HG03520 (cell line): Measurements from ENCODE around the gene TMEM30A.

Experiments
- ATAC-seq: cut with Tn5 transposase; IDR thresholded peaks from one replicate; pipeline ENCODE4 v1.9.1; 2021; ENCODE audit warnings: mild to moderate bottlenecking, moderate library complexity; ENCODE audit not compliant: unreplicated experiment

Gene TMEM30A

GRCh38 chr6:75220357-75220756 is 64.2 kb downstream of the TMEM30A start:
- no peak for ATAC-seq

DNA sequence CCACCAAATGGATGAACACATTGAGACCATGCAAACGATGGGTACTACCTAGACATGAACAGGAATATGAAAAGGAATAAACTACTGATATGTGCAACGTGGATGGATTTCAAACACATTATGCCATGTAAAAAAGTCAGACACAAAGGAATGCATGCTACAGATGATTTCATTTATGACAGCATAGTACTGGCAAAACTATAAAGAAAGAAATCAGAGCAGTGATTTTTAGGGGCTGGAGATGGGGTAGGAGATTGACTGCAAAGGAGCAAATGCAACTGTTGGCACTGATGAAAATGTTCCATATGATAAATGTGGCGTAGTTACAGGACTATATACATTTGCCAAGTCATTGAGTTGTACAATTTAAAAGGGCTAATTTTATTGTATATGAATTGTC is 65.3 kb downstream of the TMEM30A start:
- ATAC-seq: no peak

DNA sequence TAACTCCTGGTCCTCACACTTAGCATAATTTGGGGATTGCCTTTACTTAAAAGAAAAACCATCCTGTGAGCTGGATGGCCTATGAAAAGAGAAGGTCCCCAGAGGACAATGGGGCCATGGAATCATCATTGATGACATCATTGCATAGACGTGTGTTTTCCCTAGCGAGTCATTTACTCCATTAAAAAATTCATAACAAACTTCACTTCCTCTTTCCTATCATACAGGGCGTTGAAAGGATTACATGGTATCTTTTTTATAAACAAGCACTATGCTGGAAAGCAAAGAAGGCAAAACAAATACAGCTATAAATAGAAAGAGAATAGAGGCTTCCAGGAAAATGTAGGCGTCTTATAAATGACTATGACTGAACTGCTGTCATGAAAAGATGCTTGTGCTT is 67.4 kb downstream of the TMEM30A start:
- no peak for ATAC-seq

DNA sequence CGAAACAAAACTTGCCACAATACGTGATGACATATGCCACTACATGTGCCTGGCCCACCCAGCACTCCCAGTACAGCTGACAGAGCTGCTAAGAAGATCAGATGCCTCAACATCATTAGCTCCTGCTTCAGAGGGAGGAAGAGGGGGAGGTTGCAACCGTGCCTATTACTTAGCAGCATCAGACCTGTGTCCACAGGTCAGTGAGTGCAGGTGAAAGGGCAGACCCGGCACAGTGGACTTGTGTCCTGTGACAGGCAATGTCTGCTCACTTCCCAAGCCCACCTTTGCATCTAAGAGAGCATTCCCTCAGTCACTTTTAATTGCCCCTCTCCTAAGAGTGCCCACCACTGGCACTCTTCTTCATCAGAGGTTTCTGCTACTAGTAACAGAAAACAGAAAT is 69.3 kb downstream of the TMEM30A start:
- no peak for ATAC-seq

DNA sequence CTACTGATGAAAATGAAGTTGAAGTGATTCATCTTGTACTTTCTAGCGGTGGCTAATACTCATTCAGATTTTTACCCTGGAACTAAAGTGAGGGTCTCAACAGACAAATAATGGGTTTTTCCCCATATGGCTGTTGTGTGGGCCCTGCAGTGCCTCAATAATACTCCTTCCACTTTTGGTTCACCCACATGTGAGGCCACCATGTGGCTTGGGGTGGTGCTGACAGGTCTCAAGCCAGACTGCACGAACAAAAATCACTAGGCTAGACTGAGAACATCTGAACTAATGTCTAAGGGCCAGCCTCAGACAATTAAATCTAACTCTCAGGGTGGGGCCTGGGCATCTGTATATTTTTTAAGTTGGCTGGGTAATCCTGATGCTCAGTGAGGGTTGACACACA is 70.9 kb downstream of the TMEM30A start:
- peak; percentile 57 for ATAC-seq

- ATAC-seq: no peak
Observed at GRCh38 chr6:75213112-75213511, 71.5 kb downstream of the TMEM30A start.

DNA sequence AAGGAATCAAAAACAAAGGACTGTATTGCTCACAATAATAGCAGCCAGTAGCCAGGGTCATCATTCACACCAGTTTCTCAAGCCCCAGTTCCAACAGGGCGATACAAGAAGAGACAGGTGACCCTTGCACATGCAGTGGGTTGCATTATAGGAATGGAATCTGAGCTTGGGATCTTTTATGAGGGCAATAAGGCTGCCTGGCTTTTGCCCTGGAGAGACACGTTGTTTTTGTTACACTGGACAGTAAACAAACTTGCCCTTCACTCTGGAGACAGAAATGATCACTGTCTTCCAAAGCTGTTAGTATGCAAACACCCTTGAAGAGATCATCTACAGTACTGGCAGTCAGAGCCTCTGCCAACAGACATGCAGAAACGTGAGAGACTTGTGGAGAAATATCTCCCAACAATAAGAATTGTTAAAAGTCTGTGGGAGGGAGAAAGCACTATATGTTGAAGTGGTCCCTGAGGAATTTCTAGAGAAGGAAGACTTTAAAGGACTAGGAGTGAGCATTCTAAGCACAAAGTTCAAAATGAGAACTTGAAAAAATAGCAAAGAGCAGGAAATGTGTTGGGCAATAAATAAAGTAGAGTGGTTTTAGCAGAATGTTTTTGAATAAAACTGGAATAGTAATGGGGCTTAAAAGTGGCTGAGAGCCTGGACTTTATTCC is 72.5 kb downstream of the TMEM30A start:
- ATAC-seq: no peak

DNA sequence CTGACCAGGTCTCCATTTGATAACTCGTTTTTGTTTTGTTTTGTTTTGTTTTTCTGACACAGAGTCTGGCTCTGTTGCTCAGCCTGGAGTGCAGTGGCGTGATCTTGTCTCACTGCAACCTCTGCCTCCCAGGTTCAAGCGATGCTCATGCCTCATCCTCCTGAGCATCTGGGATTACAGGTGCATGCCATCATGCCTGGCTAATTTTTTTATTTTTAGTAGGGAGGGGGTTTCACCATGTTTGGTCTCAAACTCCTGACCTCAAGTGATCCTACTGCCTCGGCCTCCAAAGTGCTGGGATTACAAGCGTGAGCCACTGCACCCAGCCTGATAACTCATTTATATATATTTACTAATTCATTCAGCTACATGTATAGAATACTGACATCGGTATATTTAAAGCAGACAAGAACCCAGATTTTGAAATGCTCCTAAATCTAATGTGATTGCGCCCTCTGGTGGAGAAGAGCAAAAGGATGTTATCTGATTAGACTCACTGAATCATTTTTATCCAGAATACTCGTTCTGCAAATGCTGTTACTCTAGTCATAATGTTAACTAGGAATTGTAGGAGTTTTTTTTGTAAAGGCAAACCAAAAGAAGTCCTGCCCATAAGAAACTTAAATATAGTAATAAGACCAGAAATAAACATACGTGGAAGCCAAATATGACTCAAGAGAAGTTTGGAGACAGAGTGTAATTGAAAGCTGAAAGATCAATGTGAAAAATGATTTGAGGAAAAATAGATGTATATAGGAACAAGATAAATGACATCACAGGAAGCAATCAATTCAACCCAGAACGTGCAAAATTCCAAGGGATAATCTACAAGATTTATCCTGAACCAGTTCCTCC is 73.5 kb downstream of the TMEM30A start:
- no peak for ATAC-seq

GRCh38 chr6:75209184-75209723 is 75.3 kb downstream of the TMEM30A start:
- ATAC-seq: no peak

GRCh38 chr6:75208298-75209183 is 76.1 kb downstream of the TMEM30A start:
- peak; percentile 69 for ATAC-seq

- no peak for ATAC-seq
Observed at GRCh38 chr6:75206576-75207342, 77.8 kb downstream of the TMEM30A start.

DNA sequence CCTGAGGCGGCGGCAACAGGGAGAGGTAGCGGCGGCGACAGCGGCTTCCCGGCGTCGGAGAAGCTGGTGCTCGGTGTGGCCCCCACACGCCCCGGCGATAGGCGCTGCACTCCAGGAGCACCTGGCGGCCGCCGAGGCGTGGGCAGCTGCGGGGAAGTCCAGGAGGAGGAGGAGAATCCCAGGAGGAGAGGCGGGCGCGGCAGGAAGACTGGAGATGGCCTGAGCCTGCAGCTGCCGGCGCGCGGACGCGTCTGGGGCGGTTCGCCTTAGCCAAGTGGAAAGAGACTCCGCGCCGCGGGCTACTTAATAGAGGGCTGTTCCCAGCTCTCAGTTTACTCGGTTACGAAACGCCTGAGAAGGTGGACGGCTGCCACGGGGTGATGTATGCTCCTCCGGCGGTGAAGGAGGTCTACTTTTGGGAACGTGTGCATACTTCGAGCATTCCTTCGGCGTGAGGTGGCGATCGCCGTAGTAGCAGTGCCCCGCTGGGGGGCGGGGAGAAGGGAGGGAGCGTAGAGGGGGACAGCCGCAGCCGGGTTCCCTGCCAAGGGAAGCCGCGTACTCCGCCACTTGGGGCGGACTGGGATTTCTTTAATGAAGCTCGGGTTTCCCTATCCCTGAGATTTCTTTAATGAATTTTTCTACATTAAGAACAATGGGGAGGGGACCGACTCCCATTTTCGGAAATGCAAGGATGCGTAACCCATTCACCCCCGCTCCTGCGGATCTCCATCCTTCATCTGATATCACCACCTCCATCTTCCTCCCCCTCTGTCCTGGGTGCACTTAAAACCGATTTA is 78.6 kb downstream of the TMEM30A start, which contains the start of gene COL12A1:
Gene COL12A1, minus strand, starts transcription at position 278 of the 800 bp plus-strand sequence. CDS start 3,261 bp downstream, outside the sequence.
- no peak for ATAC-seq

DNA sequence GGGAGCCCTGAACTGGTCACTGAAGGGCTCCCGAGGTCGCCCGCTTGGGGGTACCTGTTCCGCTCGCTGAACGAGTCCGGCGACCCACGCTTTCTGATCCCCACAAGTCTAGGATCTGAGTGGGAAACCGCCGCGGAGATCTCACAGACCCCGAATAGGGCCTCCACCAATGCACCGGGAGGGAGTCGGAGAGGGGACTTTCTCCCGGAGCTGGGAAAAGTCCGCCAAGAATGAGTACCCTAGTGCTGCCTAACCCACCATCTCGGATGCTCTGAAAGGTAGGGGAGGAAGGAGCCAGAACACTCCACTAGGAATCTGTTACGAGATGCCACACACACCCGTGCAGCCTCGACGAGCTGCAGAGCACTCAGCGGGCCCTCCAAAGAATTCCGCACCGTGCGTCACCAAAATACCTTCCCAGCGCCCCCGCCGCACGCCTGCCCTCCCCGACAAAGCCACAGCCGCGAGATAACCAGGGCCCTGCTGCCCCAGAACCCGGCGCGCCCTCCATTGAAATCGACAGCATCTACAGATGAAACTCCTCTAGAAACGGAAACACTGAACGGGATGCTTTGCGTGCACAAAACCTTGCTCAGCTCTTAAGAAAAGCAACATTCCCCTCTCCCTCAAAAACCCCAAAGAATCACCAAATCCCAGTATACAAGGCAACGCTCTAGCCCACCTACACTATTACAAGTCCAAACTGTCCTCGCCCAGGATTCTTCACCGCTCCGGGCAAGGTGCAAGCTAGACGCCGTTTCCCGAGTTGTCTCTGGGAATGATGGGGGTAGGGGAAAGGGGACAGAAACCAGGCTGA is 79.4 kb downstream of the TMEM30A start:
- ATAC-seq: no peak

DNA sequence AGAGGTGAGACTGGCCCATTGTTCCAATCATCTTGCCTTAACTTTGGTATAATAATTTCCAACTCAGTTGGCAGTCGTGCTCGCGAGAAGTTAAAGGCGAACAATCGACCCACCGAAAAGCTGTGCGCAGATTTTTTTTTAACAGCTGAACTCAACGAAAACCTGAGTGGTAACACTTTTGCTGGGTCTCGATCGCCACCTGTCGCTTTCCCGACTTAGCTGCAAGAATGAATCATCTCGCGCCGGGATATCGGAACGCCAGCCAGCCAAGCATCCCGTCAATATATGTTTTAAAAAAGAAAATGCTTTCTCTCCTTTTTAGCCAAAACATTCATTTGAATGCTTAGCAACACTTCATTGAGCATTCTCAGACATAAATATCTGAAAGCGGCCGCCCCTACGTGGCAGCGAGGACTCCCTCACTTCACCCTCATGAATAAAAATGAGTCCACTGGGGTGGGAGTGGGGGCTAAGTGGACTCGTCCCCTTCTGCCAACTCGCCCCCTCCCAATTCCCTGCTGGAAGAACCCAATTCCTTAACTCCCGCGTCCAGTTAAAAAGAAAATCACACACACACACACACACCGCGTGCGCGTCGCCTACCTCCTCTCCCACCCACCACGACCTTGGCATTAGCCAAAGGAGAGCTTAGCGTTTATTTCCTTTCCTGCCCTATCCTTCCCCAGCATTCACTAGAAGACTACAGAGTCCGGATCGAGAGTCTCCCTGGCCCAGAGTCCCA is 80.2 kb downstream of the TMEM30A start:
- no peak for ATAC-seq

DNA sequence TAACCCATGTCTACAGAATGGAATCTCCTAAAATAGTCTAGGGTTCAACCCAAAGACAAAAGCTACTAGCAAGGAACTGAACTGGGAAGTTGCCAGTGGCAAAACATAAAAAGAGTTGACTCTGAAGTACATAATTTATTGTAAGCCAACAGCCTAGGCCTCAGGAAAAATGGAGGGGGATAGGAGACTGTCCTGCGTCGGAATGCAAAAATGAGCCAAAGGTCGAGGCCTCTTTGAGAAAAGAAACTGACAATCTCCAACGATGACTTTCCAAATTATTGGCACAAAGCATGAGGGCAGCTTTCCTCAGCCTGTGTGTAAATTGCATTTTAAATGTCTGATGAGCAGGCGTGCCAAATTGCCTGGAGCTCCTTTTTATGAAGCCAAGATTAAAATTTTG is 80.9 kb downstream of the TMEM30A start:
- no peak for ATAC-seq
